HEK293T (cell line): ENCODE data around the gene ARHGAP26.

Experiments used
- CTCF ChIA-PET: fragments of 350-600 bp; formaldehyde crosslinking; extraction: SDS; loops from one replicate; lab custom pipeline; 2021; ENCODE audit warnings: antibody characterized with exemption, inconsistent platforms; lab: Yijun Ruan, JAX
- POLR2A ChIA-PET: fragments of 350-600 bp; formaldehyde crosslinking; extraction: SDS; loops from one replicate; lab custom pipeline; 2020; ENCODE audit warnings: antibody characterized with exemption, inconsistent platforms; lab: Yijun Ruan, JAX
- DNase-seq: peaks from one replicate; pipeline ENCODE4 v3.0.0; 2012; ENCODE audit warnings: mixed read lengths; ENCODE audit errors: extremely low spot score
- ARNT ChIP-seq: fragments of 450-650 bp; IDR thresholded peaks from 2 replicates; pipeline ENCODE4 v1.6.1; 2017; ENCODE audit warnings: mild to moderate bottlenecking
- BHLHE40 ChIP-seq: fragments of 450-650 bp; IDR thresholded peaks from 2 replicates; pipeline ENCODE4 v1.6.1; 2016; ENCODE audit warnings: mild to moderate bottlenecking, moderate library complexity, borderline replicate concordance
- CTBP1 ChIP-seq: fragments of 450-650 bp; IDR thresholded peaks from 2 replicates; pipeline ENCODE4 v1.6.1; 2016; ENCODE audit warnings: borderline replicate concordance
- ELF4 ChIP-seq: fragments of 450-650 bp; IDR thresholded peaks from 2 replicates; pipeline ENCODE4 v1.6.1; 2017; ENCODE audit warnings: antibody characterized with exemption
- FOXA1 ChIP-seq: fragments of 450-650 bp; IDR thresholded peaks from 2 replicates; pipeline ENCODE4 v1.6.1; 2016; ENCODE audit warnings: mild to moderate bottlenecking
- FOXK2 ChIP-seq: fragments of 450-650 bp; IDR thresholded peaks from 2 replicates; pipeline ENCODE4 v1.6.1; 2016; ENCODE audit warnings: mild to moderate bottlenecking
- FOXM1 ChIP-seq: fragments of 450-650 bp; IDR thresholded peaks from 2 replicates; pipeline ENCODE4 v1.6.1; 2017; ENCODE audit warnings: mild to moderate bottlenecking, borderline replicate concordance
- HDGF ChIP-seq: fragments of 450-650 bp; IDR thresholded peaks from 2 replicates; pipeline ENCODE4 v1.6.1; 2017; ENCODE audit warnings: antibody characterized with exemption, borderline replicate concordance
- L3MBTL2 ChIP-seq: fragments of 450-650 bp; conservative IDR thresholded peaks from 2 replicates; pipeline ENCODE4 v1.6.1; 2016; ENCODE audit warnings: mild to moderate bottlenecking
- LEF1 ChIP-seq: fragments of 450-650 bp; IDR thresholded peaks from 2 replicates; pipeline ENCODE4 v1.6.1; 2017; ENCODE audit warnings: mild to moderate bottlenecking, borderline replicate concordance
- NFRKB ChIP-seq: fragments of 450-650 bp; IDR thresholded peaks from 2 replicates; pipeline ENCODE4 v1.6.1; 2016; ENCODE audit warnings: mild to moderate bottlenecking, moderate library complexity
- PKNOX1 ChIP-seq: fragments of 450-650 bp; IDR thresholded peaks from 2 replicates; pipeline ENCODE4 v1.6.1; 2016
- SP1 ChIP-seq: fragments of 450-650 bp; IDR thresholded peaks from 2 replicates; pipeline ENCODE4 v1.6.1; 2017
- SUZ12 ChIP-seq: fragments of 450-650 bp; IDR thresholded peaks from 2 replicates; pipeline ENCODE4 v1.6.1; 2016; ENCODE audit warnings: mild to moderate bottlenecking
- TARDBP ChIP-seq: fragments of 450-650 bp; IDR thresholded peaks from 2 replicates; pipeline ENCODE4 v1.6.1; 2016
- ZNF384 ChIP-seq: fragments of 450-650 bp; IDR thresholded peaks from 2 replicates; pipeline ENCODE4 v1.6.1; 2016

The ARHGAP26 gene

GRCh38 chr5:142929587-142929986 is 159.4 kb downstream of the ARHGAP26 start:
- CTCF ChIA-PET: no interaction called here
- POLR2A ChIA-PET: no interaction called here
- DNase-seq: no peak
- no peak for TF ChIP-seq LEF1
- no peak for TF ChIP-seq FOXA1
- TF ChIP-seq HDGF: no peak
- TF ChIP-seq L3MBTL2: no peak
- TF ChIP-seq TARDBP: no peak
- TF ChIP-seq SP1: no peak
- TF ChIP-seq BHLHE40: no peak
- TF ChIP-seq FOXM1: no peak
- TF ChIP-seq ELF4: no peak

GRCh38 chr5:142930395-142931110 is 160.4 kb downstream of the ARHGAP26 start:
- no peak for DNase-seq
- ChIA-PET POLR2A (no interaction called here), CTCF (no interaction called here)
- TF ChIP-seq FOXA1: no peak

- ChIA-PET POLR2A (no interaction called here), CTCF (interaction anchor here (1.0 kb wide), 1 partner anchor 1261 kb away, joined by 3 read pairs; no protein-coding TSS in a partner anchor)
- TF ChIP-seq FOXM1: no peak
- TF ChIP-seq PKNOX1: no peak
- TF ChIP-seq SUZ12: no peak
- no peak for TF ChIP-seq ARNT
- TF ChIP-seq SP1: no peak
- no peak for TF ChIP-seq BHLHE40
- no peak for TF ChIP-seq FOXK2
- no peak for TF ChIP-seq TARDBP
- no peak for TF ChIP-seq HDGF
- TF ChIP-seq ZNF384: no peak
- TF ChIP-seq L3MBTL2: no peak
- TF ChIP-seq NFRKB: no peak
- no peak for TF ChIP-seq LEF1
- TF ChIP-seq ELF4: no peak
- DNase-seq: peak; percentile 37
These were observed 161.9 kb downstream of the ARHGAP26 start for GRCh38 chr5:142931896-142932686.

GRCh38 chr5:142934051-142934762 is 164.0 kb downstream of the ARHGAP26 start:
- TF ChIP-seq FOXK2 (no peak), LEF1 (no peak), ARNT (no peak)
- no peak for DNase-seq
- ChIA-PET CTCF (interaction anchor here (0.7 kb wide), 1 partner anchor 373 kb away, joined by 3 read pairs; no protein-coding TSS in a partner anchor), POLR2A (no interaction called here)

GRCh38 chr5:142935014-142935413 is 164.8 kb downstream of the ARHGAP26 start:
- ChIA-PET POLR2A (no interaction called here), CTCF (no interaction called here)
- no peak for DNase-seq
- TF ChIP-seq FOXK2: no peak
- TF ChIP-seq L3MBTL2: no peak
- no peak for TF ChIP-seq SP1
- no peak for TF ChIP-seq TARDBP
- no peak for TF ChIP-seq ARNT
- TF ChIP-seq SUZ12: no peak

- ChIA-PET CTCF (interaction anchor here (0.5 kb wide), 1 partner anchor 568 kb away, joined by 3 read pairs; no protein-coding TSS in a partner anchor), POLR2A (no interaction called here)
These were observed 167.2 kb downstream of the ARHGAP26 start for GRCh38 chr5:142937374-142937773.

GRCh38 chr5:142938266-142938880 is 168.2 kb downstream of the ARHGAP26 start:
- POLR2A ChIA-PET: no interaction called here
- TF ChIP-seq NFRKB: no peak
- TF ChIP-seq CTBP1: no peak
- no peak for TF ChIP-seq TARDBP
- TF ChIP-seq FOXA1: no peak
- TF ChIP-seq ELF4: no peak
- TF ChIP-seq SP1: no peak
- no peak for TF ChIP-seq SUZ12
- no peak for TF ChIP-seq ZNF384
- no peak for TF ChIP-seq L3MBTL2
- no peak for TF ChIP-seq FOXK2
- no peak for TF ChIP-seq FOXM1
- TF ChIP-seq HDGF: no peak
- CTCF ChIA-PET: no interaction called here
- DNase-seq: no peak

More at GRCh38 chr5:142937374-142937773, 167.2 kb downstream of the ARHGAP26 start:
- DNase-seq: no peak
- no peak for TF ChIP-seq FOXA1
